Measurements from ENCODE around the gene EDNRB.
"Not testable (repeated sequence)": the region's sequence is repeated elsewhere in the genome, so short reads cannot be mapped to it uniquely, and the experiment has no call there.

The EDNRB gene

DNA sequence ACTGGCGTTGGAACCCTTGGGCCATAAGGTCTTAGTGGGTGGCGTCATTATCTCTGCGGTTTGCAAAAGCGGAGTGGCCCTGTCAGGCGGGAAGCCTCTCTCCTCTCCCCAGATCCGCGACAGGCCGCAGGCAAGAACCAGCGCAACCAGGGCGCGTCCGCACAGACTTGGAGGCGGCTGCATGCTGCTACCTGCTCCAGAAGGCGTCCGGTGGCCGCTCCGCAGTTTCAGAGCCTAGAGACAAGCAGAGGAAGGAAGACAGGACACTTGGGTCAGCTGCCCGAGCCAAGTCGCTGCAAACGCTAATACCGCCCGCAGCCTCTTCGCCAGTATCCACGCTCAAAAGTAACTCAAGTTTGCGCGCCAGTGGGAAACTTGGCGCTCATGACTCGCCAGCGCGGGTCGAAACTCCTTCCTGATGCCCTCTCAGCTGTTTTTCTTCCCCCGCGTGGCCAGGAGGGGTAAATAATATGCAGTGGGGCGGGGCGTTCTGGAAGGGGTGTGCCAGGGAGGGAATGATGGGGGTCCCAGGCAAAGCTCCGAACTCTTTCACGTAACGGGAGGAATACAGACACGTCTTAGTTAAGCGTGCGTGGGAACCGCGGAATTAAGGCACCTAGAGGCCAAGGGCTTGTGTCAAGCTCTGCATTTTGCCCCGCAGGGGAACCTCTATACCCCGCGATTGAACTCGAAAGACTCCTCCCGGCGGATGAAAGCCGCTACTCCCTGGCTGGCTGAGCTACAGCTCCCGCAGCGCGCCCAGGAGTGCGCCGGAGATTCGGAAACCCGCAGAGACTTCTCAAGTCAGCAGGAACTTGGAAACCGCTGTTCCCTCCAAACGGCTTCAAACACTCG lies at the start of gene EDNRB:
Gene EDNRB, minus strand, starts transcription at position 441 of the 855 bp plus-strand sequence. Its CDS starts 258 bp downstream, at position 183.
- no peaks in the 10 kb centered on the region for H3K36me3 ChIP-seq
- no peaks in the 10 kb centered on the region for H3K9me3 ChIP-seq
- no peak for TF ChIP-seq CTCF (IDR thresholded peaks at IDR 0.05)
- H3K27ac ChIP-seq, result no peak within 1 kb of the TSS
- peak within 1 kb of the TSS; percentile 9 to 39 for H3K4me3 ChIP-seq (ENCODE audit: low read depth in 1 of 2, low read length in 1 of 2)
- peaks cover 18 to 19% of the 10 kb centered on the region in 2 experiments for H3K4me1 ChIP-seq (ENCODE audit: control insufficient read depth in 1 of 2, insufficient read depth in 1 of 2, low read depth in 1 of 2, low read length in 1 of 2)
- peaks cover 61% of the 10 kb centered on the region for H3K27me3 ChIP-seq

GRCh38 chr13:77966671-77967070 lies 48.0 kb upstream of the EDNRB start:
- no peaks in the 10 kb centered on the region for H3K36me3 ChIP-seq
- no peak for TF ChIP-seq CTCF (IDR thresholded peaks at IDR 0.05)
- no peak overlapping the region for H3K4me3 ChIP-seq (ENCODE audit: low read depth in 1 of 2, low read length in 1 of 2)
- H3K27me3 ChIP-seq, result no peaks in the 10 kb centered on the region
- no peaks in the 10 kb centered on the region for H3K4me1 ChIP-seq (ENCODE audit: control insufficient read depth in 1 of 2, insufficient read depth in 1 of 2, low read depth in 1 of 2, low read length in 1 of 2)
- H3K27ac ChIP-seq, result no peak overlapping the region
- no peaks in the 10 kb centered on the region for H3K9me3 ChIP-seq

DNA sequence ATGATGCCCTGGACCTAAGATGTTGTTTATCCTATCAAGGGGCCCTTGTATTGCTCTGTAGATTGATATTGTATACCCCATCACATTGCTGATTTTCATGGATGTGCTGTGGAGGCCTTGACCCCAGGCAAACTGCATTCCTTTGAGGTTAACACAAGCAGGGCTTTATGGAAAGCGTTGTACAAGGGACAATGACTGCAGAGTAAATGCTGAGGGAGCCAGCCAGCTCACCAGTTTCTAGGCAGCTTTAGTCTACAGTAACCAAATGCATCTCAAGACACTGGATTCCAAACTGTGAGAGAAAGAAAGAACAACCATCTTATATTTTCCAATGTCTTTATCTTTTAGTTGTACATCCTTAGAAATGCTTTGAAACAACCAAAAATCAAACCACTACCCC lies 34.1 kb upstream of the EDNRB start:
- TF ChIP-seq CTCF (IDR thresholded peaks at IDR 0.05), result no peak
- no peaks in the 10 kb centered on the region for H3K9me3 ChIP-seq
- H3K27me3 ChIP-seq, result no peaks in the 10 kb centered on the region
- no peaks in the 10 kb centered on the region for H3K4me1 ChIP-seq (ENCODE audit: control insufficient read depth in 1 of 2, insufficient read depth in 1 of 2, low read depth in 1 of 2, low read length in 1 of 2)
- no peak overlapping the region for H3K27ac ChIP-seq
- no peaks in the 10 kb centered on the region for H3K36me3 ChIP-seq
- H3K4me3 ChIP-seq (ENCODE audit: low read depth in 1 of 2, low read length in 1 of 2), result no peak overlapping the region

- H3K27me3 ChIP-seq, result no peaks in the 10 kb centered on the region
- no peaks in the 10 kb centered on the region for H3K9me3 ChIP-seq
- TF ChIP-seq CTCF (IDR thresholded peaks at IDR 0.05), result no peak
- H3K36me3 ChIP-seq, result no peaks in the 10 kb centered on the region
- no peak overlapping the region for H3K4me3 ChIP-seq (ENCODE audit: low read depth in 1 of 2, low read length in 1 of 2)
- H3K27ac ChIP-seq, result no peak overlapping the region
- H3K4me1 ChIP-seq (ENCODE audit: control insufficient read depth in 1 of 2, insufficient read depth in 1 of 2, low read depth in 1 of 2, low read length in 1 of 2), result no peaks in the 10 kb centered on the region
Measured at GRCh38 chr13:77952276-77952675, 33.6 kb upstream of the EDNRB start.

DNA sequence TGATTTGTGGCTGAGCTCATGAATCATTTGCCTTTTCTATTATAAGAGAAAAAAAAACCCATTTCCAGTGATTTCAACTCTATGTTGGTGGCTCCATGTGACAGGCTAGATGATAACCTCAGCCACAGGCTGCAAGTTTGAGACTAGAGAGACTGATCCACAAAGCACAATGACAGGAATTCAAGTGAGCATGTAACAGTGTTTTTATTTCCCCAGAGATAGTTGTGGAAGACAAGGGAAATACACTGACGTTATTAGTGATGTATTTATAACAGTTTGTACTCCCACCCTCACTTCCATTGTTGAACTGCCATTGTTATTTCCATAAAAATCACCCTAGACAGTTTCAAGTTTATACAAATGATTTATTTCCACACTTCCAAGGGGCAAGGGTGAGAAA lies 27.9 kb upstream of the EDNRB start:
- H3K27ac ChIP-seq, result no peak overlapping the region
- no peak overlapping the region for H3K4me3 ChIP-seq (ENCODE audit: low read depth in 1 of 2, low read length in 1 of 2)
- H3K36me3 ChIP-seq, result no peaks in the 10 kb centered on the region
- H3K9me3 ChIP-seq, result no peaks in the 10 kb centered on the region
- H3K27me3 ChIP-seq, result no peaks in the 10 kb centered on the region
- TF ChIP-seq CTCF (IDR thresholded peaks at IDR 0.05), result no peak
- H3K4me1 ChIP-seq (ENCODE audit: control insufficient read depth in 1 of 2, insufficient read depth in 1 of 2, low read depth in 1 of 2, low read length in 1 of 2), result no peaks in the 10 kb centered on the region

GRCh38 chr13:77935063-77935462 lies 16.4 kb upstream of the EDNRB start:
- H3K27ac ChIP-seq; H3K9me3 ChIP-seq; H3K4me1 ChIP-seq (ENCODE audit: control insufficient read depth in 1 of 2, insufficient read depth in 1 of 2, low read depth in 1 of 2, low read length in 1 of 2); H3K36me3 ChIP-seq; H3K4me3 ChIP-seq (ENCODE audit: low read depth in 1 of 2, low read length in 1 of 2); H3K27me3 ChIP-seq: not testable (repeated sequence)

Data from neutrophil (primary cell).